MM.1S (cell line): Measurements from ENCODE around the gene HBM.

Experiments used
- EZH2 ChIP-seq: fragments of 300-600 bp; sonication (generic); optimal IDR thresholded peaks from 2 replicates; pipeline ENCODE3; 2017; ENCODE audit warnings: low read depth, mild to moderate bottlenecking, antibody characterized with exemption, low read length, mixed read lengths
- EZH2phosphoT487 ChIP-seq: fragments of 300-600 bp; sonication (generic); IDR thresholded peaks from 2 replicates; pipeline ENCODE4 v1.6.1; 2018; ENCODE audit warnings: antibody characterized with exemption, low read length
- TF ChIP-seq, protein P1 (sequence below): fragments of 300-600 bp; sonication (generic); IDR thresholded peaks from 2 replicates; pipeline ENCODE4 v1.5.1; 2016; ENCODE audit warnings: antibody characterized with exemption, low read length, mixed read lengths

DNA sequence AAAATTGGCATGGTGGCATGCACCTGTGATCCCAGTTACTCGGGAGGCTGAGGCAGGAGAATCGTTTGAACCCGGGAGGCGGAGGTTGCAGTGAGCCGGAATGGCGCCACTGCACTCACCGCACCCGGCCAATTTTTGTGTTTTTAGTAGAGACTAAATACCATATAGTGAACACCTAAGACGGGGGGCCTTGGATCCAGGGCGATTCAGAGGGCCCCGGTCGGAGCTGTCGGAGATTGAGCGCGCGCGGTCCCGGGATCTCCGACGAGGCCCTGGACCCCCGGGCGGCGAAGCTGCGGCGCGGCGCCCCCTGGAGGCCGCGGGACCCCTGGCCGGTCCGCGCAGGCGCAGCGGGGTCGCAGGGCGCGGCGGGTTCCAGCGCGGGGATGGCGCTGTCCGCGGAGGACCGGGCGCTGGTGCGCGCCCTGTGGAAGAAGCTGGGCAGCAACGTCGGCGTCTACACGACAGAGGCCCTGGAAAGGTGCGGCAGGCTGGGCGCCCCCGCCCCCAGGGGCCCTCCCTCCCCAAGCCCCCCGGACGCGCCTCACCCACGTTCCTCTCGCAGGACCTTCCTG, 14.4 kb downstream of the HBM start, which contains the start of gene HBQ1:
- TF ChIP-seq EZH2, result no peak
- TF ChIP-seq, protein P1, sequence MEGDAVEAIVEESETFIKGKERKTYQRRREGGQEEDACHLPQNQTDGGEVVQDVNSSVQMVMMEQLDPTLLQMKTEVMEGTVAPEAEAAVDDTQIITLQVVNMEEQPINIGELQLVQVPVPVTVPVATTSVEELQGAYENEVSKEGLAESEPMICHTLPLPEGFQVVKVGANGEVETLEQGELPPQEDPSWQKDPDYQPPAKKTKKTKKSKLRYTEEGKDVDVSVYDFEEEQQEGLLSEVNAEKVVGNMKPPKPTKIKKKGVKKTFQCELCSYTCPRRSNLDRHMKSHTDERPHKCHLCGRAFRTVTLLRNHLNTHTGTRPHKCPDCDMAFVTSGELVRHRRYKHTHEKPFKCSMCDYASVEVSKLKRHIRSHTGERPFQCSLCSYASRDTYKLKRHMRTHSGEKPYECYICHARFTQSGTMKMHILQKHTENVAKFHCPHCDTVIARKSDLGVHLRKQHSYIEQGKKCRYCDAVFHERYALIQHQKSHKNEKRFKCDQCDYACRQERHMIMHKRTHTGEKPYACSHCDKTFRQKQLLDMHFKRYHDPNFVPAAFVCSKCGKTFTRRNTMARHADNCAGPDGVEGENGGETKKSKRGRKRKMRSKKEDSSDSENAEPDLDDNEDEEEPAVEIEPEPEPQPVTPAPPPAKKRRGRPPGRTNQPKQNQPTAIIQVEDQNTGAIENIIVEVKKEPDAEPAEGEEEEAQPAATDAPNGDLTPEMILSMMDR, result no peak
- no peak for TF ChIP-seq EZH2phosphoT487
